GM18520 (cell line): Measurements from ENCODE around the gene HOXA10.

ENCODE experiments used
- ATAC-seq: cut with Tn5 transposase; IDR thresholded peaks from one replicate; pipeline ENCODE4 v1.9.1; 2021; ENCODE audit not compliant: unreplicated experiment

The HOXA10 gene

DNA sequence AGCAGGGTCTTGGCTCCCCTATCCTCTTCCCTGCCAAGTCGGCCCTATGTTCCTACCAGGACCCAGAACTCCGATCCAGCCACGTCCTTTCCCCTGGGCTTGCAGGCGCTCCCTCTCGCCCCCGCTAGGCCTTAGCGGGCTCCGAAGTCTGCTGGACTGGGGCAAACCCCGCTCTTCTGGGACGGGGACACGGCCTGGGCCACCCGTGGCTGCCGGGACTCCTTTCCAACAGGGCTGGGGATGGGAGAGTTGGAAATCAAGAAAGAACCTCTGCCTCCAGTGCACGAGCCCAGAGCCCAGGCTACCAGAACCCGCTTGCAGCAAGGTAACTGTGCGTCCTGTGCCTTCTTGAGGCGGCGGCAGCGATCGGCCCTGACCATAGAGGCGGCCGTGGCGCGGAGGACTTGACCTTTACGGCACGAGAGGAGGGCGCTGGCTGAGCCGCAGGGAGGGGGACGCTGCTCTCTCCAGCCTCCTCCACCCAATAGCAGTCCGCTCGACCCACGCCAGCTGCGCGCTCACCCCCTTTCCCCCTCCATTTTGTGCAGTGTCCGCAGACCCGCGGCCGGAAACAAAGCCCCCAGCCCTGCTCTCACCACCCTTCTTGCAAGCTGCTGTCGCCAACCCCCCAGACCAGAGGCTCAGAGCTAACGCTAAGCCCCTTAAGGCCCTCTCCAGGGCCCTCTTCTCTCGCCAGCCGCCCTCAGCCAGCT is 17.9 kb upstream of the HOXA10 start:
- no peak for ATAC-seq

DNA sequence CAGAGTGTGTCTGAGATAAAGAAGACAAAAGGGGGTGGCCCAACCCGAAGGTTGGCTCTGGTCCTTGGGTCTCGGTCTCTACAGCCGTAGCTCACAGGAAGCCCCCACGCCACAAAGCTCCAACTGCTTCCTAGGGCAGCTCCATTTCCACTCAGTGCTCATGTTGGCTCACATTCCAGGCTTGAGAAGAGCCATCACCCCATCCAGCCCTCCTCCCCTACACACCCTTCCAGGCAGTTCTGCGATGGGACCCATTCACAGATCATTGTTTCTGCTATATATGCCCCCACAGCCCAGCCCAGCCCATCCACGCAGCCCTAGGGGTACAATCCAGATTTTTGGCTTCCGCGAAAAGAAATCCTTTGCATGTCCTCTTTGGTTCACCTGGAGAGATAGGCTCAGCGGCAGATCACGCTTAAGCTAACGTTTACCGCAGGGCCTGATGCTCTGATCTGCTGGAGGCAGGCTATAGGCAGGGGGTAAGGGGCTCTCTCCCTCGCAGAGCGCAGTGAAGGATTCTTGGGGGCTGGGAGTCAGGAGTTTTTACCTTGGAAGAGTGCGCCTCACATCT is 17.1 kb upstream of the HOXA10 start:
- ATAC-seq, result no peak

DNA sequence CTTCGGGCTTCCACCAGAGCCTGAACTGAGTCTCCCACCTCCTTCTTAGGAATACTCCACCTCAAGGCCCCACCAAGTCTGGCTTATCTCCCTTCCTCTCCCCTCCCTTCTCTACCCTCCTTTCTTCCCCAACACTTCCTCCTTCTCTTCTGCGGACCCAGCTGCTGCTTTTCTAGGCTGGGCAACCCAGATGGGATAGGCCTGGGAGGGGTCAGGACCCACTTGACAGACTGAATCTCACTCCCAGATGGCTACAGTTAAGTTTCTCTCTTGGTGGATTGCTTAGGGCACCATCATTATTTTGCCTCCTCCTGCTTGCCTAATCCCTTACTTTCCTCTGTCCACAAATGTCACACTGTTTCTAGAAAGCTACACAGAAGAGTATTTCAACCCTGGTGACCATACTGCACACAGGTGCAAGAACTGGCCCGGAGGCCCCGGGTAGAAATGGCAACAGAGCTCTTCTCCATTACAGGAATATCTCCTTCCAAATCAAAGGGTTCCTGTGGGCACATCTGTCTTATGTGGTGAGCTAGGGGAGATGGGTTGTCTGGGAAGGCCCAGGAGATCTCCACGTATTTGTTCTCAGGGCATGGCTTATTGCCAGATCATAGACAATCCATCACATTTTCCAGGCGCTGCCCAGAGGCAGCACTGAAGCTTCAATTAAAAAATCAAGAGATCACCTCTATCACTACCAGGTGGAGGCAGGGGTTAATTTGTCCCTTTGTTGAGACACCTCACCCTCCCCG is 16.1 kb upstream of the HOXA10 start:
- ATAC-seq, result no peak

DNA sequence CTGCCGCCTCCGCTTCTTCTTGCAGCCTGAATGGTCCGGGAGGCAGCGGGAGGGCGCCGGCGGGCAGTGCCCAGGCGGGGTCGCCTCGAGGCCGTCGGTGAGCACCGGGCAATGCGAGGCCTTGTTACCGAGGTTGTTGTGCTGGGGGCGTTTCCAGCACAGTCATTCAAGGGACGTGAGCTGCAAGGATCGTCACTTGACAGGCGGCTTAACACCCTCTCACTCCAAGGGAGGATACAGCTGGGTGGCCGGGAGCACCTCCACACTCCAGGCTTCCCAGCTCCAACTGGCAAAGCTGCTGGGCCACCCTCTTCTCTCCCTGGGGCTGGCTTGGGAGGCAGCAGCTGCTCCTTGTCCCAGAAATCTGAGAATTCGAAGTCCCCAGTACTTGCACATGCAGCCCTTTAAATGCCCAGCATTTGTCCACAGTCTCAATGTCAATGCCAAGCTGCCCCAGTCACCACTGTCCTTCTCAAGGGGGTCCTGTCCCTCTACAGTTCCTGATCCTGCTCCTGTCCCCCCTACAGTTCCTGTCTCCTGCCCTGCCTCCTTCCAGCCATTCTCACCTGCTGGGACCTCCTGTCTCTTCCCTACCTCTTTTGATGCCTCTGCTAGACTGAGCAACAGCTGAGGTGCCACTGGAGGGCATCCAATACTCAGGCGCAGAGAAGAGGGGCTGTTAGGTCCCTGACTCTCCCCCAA is 15.3 kb upstream of the HOXA10 start:
- no peak for ATAC-seq

DNA sequence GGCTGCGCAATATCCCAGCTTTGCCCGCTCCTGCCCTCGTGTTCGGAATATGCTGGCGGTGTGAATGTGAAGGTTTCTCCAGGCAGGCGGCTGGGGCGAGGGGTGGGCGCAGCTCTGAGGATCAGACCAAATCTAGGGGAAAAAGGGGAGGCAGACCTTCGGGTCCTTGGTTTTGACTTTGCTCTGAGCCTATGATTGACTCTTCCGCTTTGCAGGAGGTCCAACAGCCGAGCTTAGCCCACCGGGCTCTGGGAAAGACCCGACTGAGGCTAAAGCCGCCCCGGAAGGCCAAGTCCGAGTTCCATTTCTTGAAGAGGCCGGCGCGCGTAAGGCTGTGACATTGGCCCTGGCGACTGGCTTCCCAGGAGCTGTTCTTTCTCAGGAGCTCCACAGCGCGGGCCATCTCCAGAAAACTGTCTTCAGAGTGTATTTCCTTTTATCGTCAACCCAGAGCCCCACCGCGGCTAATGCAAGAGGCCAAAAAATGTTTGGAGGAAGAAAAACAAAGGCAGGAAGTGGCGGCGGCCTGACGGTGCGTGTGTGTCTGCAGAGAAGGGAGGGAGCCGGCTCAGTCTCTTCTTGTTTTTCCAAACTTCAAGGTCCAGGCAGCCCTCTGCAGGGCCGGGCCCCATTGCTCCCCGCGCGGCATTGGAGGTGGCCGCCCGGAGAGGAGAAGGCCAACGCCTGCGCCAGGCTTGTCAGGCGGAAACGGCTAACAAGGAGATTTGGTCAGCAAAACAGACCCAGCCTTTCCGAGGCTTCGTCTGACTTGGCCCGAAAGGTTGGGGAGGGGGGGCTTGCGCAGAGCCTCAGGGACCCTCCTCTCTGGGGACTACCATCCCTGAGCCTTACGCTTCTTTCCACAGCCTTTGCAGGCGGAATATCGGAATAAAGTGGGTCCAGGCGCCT is 14.5 kb upstream of the HOXA10 start:
- no peak for ATAC-seq

DNA sequence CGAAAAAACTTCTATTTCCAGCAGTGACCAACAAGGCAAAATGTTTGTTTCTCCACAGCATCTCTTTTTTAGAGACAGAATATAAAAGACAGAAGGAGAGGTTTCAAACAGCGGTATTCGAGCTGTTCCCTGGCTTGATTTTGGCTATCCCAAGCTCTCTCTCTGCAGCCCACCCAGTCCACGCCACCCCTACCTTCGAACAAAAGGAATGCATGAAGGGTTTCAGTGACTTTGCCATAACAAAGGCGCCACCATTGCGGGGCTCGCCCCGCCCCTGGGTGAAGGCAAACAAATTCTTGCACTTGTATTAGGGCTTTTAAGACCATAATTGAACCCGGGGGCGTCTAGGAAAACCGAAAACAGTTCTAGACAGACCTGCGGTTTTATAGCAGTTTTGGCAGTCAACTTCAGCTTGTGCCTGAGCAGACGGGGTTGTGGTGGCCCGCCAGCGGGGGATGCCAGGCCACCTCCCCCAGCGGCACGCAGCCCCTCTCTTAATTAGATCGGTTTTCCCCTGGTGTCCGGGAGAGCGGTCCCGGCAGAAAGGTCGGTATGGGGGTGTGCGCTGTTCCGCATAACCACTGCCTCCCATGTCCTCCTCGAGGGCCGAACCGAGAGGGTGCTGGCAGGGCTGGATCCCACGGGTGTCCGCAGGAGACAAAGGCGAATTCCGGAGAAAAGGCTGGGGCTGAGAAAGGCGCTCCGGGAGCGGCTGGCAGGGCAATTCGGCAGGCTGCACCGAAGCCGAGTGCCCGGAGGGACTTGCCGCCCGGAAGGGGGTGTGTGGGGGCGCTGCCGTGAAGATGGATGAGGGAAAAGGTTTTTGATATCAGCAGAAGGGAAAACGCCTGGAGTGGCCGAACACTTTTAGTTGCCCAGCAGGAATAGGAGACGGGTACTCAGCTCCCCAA is 13.6 kb upstream of the HOXA10 start:
- ATAC-seq, result no peak

DNA sequence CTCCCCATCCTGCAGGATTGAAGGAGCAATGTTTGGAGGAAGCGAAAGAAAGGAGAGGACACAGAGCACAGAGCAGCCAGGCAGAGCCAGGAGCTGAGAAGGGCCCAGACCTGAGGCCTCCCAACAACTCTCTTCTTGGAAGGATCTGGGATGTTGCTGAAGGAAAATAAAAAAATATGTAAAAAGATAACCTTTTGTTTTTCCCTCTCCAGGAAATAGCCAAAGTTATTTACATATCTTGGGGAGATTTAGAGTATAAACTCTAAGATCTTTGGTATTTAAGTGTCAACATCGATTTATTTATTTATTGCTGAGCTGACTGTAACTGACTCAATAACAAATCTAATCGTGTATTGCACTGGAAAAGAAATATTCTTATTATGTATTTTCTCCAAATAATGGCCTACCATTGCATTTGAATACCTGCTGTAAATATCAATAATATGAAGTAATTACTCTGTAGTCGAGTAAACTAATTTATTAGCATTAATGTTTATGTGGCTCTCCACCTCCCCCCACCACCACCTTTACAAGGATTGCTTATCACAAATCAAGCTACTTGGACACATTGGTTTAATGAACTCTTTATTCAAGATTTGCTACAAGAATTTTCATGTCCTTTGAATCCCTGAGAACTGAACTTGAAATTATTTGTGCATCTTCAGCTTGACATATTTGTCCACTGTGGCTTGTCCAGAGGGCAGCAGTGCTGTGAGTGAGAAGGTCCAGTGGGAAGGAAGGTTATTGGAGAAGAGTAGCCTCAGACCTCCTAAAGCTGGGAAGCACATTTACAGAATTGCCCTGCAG is 12.8 kb upstream of the HOXA10 start:
- no peak for ATAC-seq

DNA sequence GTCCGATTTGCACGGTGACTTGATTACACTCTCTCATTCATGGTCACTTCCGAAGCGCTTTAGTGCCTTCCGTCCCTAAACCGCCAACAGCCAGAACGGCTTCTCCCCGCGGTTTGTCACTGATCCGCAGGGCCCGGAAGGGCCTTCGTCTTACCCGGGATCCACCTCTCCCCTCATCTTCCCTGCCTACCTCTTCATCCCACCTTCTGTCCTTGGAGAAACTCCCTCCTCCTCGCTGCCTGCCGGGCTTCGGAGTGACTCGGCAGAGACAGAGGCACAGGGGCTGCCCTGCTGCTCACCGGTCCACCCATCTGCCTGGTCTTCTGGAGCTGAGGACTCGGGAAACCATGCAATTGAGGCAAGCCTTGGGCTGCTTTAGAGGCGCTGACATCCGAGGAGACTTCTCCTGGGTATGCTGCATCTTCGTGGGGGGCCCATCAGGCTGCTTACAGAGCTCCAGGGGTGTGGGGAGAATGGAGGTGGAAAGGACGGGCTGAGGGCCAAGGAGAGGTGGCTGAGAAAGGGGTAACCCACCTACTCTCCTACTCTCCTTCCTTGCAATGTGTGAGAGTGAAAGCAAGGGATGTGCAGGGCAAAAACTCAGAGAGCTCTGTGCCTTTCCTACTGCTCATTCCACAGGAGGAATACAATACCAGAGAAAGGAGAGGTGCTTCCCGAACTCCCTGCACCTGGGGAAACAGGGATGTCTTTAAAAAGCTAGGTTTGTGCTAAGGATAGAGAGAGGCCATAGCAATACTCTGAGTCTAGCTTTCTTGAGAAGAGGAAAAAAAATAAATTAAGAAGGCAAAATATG is 11.9 kb upstream of the HOXA10 start:
- no peak for ATAC-seq

DNA sequence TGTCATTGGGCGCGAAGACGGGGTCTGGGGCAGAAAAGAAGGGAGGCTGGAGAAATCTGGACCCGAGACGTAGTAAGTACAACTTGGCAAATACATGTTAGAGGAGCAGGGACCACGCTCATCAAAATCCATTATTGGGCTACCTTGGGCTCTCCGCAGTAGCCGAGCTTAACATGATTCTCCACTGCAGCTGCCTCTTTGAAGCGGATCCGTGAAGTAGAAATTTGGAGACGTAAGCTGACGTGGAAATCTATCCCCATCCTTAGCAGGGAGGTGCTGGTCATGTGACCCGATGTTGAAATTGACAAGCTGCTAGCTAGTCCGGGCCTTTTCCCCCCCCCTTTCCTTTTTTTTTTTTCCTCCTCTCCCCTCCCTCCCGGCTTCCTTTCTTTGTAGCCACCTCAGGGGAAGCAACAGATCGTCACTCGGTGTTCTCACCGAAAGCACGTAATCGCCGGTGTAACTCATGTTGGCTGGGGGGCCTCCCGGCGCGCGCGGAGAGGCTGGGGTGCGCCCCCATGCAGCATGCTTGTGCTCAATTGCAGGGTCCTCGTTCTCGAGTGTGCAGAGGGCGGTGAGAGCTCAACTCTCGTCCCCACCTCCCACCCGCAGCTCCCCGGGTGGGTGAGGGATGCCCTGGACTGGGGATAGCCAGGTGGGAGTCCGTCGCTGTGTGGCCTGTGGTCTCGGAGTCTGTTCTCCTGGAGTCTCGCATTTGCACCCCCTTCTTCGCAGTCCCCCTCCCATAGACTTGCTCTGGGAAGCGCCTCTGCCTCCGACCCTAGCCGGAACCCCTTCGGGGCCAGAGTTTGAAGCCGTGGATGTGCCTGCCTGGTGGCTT is 11.1 kb upstream of the HOXA10 start, which contains the start of gene HOXA11:
HOXA11 (minus strand) TSS at position 220 of the 841 bp plus-strand sequence; CDS start at position 132, 88 bp downstream.
- no peak for ATAC-seq

DNA sequence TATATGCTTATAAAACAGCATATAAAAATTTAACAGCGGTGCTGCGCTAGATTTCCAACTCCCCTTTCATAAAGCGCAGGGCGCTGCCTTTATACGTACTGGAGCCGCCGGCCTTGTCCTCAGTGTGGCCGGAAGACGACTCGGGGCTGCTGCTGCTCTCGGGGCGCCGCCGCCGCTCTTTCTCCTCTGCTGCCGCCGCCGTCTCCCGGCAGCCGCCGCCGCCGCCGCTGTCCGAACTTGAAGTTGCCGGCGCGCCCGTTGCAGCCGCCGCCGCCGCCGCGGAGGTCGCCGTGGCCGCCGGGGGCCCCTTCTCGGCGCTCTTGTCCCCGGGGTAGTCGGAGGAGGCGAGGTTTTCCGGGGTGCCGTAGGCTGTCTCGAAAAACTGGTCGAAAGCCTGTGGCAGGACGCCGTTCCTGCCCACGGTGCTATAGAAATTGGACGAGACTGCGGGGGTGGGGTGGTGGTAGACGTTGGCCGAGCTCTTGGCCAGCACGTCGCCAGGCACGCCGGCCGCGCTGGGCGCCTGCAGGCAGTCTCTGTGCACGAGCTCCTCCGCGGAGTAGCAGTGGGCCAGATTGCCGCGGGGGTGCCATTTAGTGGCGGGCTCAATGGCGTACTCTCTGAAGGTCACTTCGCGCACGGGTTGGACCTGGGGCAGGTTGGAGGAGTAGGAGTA is 10.4 kb upstream of the HOXA10 start:
- no peak for ATAC-seq

DNA sequence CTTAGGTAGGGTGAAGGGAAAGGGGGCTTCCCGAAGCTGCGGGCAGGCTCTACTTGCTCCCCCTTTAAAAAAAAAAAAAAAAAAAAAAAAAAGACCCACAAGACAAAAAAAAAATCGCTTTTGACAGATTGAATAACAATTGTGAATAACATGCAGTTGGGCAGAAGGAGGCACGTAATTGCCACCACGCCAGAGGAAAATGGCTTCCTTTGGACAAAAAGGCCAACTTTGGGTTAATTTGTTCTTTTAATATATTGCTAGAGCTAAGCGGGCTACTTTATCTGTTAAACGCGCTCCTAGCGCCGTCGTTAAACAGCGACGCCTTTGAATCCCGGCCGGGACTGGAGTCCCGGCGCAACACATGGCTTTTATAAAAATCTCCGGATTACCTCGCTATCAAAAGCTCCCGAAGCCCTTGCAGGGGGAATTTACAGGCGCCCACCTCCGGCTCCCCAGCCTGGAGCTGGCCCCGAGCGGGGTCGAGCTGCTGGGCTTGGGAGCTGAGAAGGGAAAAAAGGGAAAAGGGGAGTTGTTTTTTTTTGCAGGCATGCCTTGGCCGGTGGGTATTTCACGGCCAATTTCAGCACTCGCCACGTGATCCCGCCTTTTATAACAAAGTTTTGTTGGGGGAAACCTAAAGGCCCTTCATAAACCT is 9.7 kb upstream of the HOXA10 start:
- no peak for ATAC-seq

DNA sequence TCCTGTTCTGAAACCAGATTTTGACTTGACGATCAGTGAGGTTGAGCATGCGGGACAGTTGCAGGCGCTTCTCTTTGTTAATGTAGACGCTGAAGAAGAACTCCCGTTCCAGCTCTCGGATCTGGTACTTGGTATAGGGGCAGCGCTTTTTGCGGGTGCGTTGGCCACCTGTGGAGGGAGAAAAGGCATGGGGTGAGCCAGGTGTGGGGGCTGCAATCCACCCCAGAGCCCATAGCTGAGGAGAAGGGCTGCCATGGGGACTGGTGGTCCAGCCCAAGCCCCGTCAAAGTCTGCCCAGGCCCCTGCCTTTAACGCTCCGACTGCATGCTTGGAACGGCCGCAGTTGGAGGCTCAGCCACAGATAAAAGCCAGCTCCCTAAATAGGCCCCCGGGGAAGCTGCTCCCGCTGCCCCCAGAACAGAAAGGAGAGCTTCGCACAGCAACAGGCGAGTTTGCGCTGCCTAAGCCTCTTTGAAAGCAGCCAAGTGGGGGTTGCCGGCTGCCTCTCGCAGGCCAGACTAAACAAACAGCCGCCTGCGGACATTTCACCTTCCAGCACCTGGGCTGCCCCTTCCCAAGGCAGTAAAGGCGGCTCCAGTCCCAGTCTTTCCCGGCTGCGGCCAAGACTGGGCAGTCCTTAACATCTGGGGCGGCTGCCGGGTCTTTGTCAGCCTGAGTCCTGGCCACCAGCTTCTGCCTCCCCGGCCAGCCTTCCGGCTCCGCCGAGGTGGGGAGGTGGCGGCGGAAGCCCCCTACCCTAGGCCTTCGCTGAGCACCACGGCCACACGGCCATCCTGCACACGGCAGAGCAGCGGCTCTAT is 9.0 kb upstream of the HOXA10 start:
- ATAC-seq, result no peak

DNA sequence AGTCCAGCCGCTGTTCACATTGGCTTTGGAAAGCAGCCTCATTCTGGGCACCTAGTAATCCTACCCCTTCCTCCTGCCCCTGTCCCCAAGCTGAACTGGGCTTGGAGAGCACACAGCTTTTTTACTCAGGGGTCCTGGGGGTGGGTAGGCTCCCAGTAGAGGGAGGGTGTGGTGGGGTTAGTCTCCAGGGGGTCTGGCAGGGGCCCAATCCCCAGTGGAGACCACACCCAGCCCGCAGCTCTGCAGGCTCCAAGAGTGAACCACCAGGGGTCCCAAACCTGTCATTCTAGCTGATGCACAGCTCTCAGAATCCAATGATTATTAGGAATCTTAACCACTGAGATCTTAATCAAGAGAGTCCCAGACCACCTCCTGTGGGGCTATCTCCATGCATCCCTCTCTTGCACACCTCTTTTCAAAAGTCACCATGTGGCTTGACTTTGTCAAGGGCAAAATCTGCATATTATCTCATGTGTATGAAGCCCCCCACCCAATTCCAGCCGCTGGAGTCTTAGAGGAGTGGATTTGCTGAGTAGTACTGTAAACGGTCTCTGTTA is 8.2 kb upstream of the HOXA10 start:
- ATAC-seq, result no peak

DNA sequence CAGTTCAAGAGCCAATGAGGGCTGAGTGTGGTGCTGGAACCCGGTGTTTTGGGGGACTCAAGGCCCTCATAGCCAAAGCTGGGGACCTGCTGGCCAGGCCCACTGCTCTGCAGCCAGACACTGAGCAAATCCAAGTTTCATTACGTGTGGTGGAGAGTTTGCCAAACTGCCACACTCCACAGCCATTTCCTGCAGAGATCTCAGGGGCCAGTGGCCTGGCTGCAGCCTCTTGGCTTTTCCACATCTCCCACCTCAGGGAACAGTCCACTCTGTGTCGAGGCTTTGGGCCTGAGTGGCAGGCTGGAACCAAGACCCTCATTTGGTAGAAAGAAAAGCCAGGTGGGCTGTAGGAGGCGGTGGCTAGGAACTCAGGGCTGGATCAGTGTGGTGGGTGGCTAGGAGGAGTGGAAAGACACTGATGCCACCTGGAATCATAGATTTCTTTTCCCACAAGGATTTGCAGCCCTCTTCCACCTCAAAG is 7.7 kb upstream of the HOXA10 start:
- no peak for ATAC-seq
